ENCODE data around the gene EMILIN1. TPM values are rescaled to one million over a fixed set of nuclear protein-coding genes. Genes with fewer than 3 reads are reported as not detected.

EMILIN1 gene
- polyA plus RNA-seq, 1 of the 3 experiments (the other 2 are of a cell fraction) = 286 TPM

DNA sequence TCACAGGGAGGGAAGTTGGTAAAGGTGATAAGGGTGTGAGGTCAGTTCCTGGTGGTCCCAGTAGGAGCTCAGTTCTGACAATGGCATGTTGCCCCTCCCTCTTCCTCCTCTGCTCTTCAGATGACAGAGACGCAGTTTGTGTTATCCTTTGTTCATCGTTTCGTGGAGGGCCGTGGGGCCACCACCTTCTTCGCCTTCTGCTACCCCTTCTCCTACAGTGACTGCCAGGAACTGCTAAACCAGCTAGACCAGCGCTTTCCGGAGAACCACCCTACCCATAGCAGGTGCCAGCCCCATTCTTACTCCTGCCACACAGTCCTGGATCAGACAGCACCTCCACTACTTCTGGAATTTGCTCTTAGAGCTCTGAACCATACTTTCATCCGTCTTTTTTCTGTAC, 24.6 kb upstream of the EMILIN1 start:
- H3K4me1 ChIP-seq (ENCODE audit: control insufficient read depth in 1 of 2, insufficient read depth in 2 of 2, low read depth in 1 of 2, low read length in 1 of 2) = peaks cover 10 to 15% of the 10 kb centered on the region in 2 experiments; a peak in 2 of 4 replicates
- WGBS (ENCODE audit: low lambda C conversion rate) = 89% methylated on average over 8 of the region's 8 CpGs
- no peak overlapping the region for H3K4me3 ChIP-seq (ENCODE audit: low read depth in 2 of 2, low read length in 1 of 2)
- H3K79me2 ChIP-seq (ENCODE audit: insufficient read depth) = no peaks in the 10 kb centered on the region
- H2AFZ ChIP-seq (ENCODE audit: low read depth) = no peak overlapping the region
- no peak for TF ChIP-seq SMC3 (IDR thresholded peaks at IDR 0.05; ENCODE audit: low read depth, low read length)
- TF ChIP-seq JUND (IDR thresholded peaks at IDR 0.05) = no peak
- TF ChIP-seq, protein P1, sequence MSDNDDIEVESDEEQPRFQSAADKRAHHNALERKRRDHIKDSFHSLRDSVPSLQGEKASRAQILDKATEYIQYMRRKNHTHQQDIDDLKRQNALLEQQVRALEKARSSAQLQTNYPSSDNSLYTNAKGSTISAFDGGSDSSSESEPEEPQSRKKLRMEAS (IDR thresholded peaks at IDR 0.05; ENCODE audit: low read depth) = no peak
- TF ChIP-seq NRF1 (IDR thresholded peaks at IDR 0.05; ENCODE audit: low read depth, low read length) = no peak
- no peak for TF ChIP-seq RCOR1 (IDR thresholded peaks at IDR 0.05; ENCODE audit: low read length)
- no peak for TF ChIP-seq MEF2A (IDR thresholded peaks at IDR 0.05; ENCODE audit: borderline replicate concordance, low read depth)
- no peak for TF ChIP-seq NFIC (IDR thresholded peaks at IDR 0.05; ENCODE audit: borderline replicate concordance)
- no peak for TF ChIP-seq IRF3 (IDR thresholded peaks at IDR 0.05; ENCODE audit: low read depth, low read length)
- no peak for TF ChIP-seq FOXM1 (IDR thresholded peaks at IDR 0.05; ENCODE audit: low read depth)
- TF ChIP-seq GATA2 (CRISPR knock-in tag; IDR thresholded peaks at IDR 0.05) = no peak
- no peak for TF ChIP-seq YY1 (IDR thresholded peaks at IDR 0.05; ENCODE audit: low read depth)
- TF ChIP-seq, protein P2, sequence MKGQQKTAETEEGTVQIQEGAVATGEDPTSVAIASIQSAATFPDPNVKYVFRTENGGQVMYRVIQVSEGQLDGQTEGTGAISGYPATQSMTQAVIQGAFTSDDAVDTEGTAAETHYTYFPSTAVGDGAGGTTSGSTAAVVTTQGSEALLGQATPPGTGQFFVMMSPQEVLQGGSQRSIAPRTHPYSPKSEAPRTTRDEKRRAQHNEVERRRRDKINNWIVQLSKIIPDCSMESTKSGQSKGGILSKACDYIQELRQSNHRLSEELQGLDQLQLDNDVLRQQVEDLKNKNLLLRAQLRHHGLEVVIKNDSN (IDR thresholded peaks at IDR 0.05; ENCODE audit: borderline replicate concordance, low read depth) = no peak
- no peak for TF ChIP-seq TEAD4 (IDR thresholded peaks at IDR 0.05; ENCODE audit: borderline replicate concordance, insufficient read depth)
- TF ChIP-seq POLR2AphosphoS5 (IDR thresholded peaks at IDR 0.05; ENCODE audit: low read depth, low read length) = no peak
- TF ChIP-seq CHD2 (IDR thresholded peaks at IDR 0.05; ENCODE audit: low read length, partially characterized antibody) = no peak
- no peak for TF ChIP-seq PBX3 (IDR thresholded peaks at IDR 0.05)
- peaks cover 13 to 50% of the 10 kb centered on the region in 2 experiments for H3K36me3 ChIP-seq (replicated peaks in 1 of 2; ENCODE audit: control insufficient read depth in 1 of 2, insufficient read depth in 2 of 2, low read length in 1 of 2)
- no peak for DNase-seq
- no peaks in the 10 kb centered on the region for H4K20me1 ChIP-seq (ENCODE audit: insufficient read depth)
- no peak overlapping the region for H3K4me2 ChIP-seq
- H3F3A ChIP-seq (replicated peaks; ENCODE audit: insufficient read depth) = peaks cover 32% of the 10 kb centered on the region
- CTCF ChIA-PET = interaction anchor here (1.3 to 13.5 kb wide), 6 partner anchors 7 to 249 kb away, joined by 5 to 216 read pairs (median 36); partner anchors contain the start of genes EMILIN1, KHK and OST4
- no peaks in the 10 kb centered on the region for H3K27me3 ChIP-seq (ENCODE audit: insufficient read depth)
- no peak overlapping the region for H3K9ac ChIP-seq
- no peak overlapping the region for H3K27ac ChIP-seq (ENCODE audit: low read depth in 2 of 2, low read length in 1 of 2)
- POLR2A ChIA-PET = interaction anchor here (0.7 to 4.8 kb wide), 4 partner anchors 9 to 19 kb away, joined by 3 to 80 read pairs (median 14); partner anchors contain the start of gene OST4
- no peaks in the 10 kb centered on the region for H3K9me3 ChIP-seq
- H3K9me2 ChIP-seq = no peaks in the 10 kb centered on the region

Data from SK-N-SH (cell line).